Stimulated activated CD4-positive, alpha-beta T cell treated with anti-CD3 and anti-CD28 coated beads, Interleukin-12 subunit alpha, Interleukin-12 subunit beta, amount 100 ng/mL, for 48 hours (primary cell): ENCODE data around the gene C2CD3.
"Not testable (repeated sequence)": the region's sequence is repeated elsewhere in the genome, so short reads cannot be mapped to it uniquely, and the experiment has no call there.

ENCODE experiments used
- DNase-seq, 3 donors: peaks; one replicate each; pipeline ENCODE4 v3.0.0-alpha.2; 2020; ENCODE audit warnings: low read depth in 2 of 3, low spot score in 1 of 3

C2CD3 gene

GRCh38 chr11:74005721-74006517, 164.9 kb downstream of the C2CD3 start:
- no peak for DNase-seq

- DNase-seq = peak; percentile 60 to 73 (median 67)
Measured at GRCh38 chr11:74004759-74005615, 165.8 kb downstream of the C2CD3 start.

DNA sequence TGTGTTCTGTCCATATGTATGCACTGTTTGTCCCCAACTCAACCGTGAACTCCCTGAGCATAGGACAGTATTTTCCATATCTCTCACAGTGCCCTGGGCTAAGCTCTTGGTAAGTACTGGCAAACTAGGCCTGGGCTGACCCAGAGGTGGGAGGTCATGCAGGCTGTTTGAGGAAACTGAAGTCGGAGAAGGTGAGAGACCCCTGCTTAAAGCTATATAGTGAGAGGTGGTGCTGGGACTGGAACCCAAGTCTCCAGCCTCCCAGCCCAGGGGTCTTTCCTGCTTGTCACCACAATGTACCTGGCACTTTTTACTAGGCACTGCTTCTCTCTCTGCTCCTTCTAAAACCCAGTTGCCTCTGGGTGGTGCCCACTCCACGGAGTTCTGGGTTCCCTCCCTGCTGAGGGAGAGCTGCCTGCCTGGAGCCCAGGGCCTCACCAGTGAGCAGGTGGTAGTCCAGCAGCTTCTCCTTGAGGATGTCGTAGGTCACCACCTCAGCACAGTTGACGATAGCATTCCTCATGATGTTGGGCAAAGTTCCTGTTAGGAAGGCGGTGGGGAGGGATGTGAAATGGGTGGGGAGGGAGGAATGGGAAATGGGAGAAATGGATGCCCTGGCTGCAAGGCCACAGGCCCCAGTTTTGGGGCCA, 166.6 kb downstream of the C2CD3 start:
- DNase-seq = no peak

GRCh38 chr11:74002832-74003231, 168.0 kb downstream of the C2CD3 start:
- DNase-seq = no peak

- no peak for DNase-seq
Measured at GRCh38 chr11:74001822-74002286, 168.9 kb downstream of the C2CD3 start.

DNA sequence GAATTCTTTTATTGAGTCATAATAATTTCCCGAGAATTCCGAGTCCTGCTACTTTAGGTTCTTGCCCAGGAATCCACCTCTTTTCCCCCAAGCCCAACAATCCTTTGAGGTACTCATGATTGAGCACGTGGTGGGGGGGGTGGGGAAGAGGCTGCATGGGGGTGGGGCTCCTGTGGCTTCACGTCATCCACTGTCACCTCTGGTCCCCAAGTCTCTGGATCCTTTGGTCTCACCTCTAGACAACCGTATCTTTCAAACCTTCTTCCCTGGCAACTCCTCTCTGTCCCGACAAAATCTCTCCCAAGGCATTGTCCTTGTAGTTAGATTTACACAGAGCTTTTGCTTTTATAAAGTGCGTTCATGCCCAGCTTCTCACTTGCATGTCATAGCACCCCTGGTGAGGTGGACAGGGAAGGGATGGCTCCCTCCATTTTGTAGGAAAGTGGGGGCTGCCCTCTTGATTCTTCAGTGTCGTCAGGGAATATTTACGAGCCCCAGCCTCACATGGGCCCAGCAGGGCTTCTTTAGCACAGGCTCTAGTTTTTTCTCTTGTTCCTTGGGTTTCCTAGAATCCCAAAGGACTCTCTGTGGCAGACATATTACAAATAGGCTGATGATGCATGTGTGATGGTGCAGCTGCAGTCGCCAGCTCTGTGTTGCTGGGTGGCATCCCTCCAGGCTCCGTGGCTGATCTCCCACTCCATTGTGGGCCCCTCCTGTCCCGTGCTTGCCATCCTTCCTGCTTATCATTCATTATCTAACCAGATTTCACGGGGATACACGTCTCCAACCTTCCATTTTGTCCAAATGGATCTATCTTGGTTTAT, 170.3 kb downstream of the C2CD3 start:
- DNase-seq = no peak

GRCh38 chr11:73999581-74000306, 171.1 kb downstream of the C2CD3 start:
- DNase-seq = no peak

- DNase-seq = no peak
Measured at GRCh38 chr11:73998846-73999575, 171.8 kb downstream of the C2CD3 start.

- no peak for DNase-seq
Measured at GRCh38 chr11:73997120-73997770, 173.6 kb downstream of the C2CD3 start.

DNA sequence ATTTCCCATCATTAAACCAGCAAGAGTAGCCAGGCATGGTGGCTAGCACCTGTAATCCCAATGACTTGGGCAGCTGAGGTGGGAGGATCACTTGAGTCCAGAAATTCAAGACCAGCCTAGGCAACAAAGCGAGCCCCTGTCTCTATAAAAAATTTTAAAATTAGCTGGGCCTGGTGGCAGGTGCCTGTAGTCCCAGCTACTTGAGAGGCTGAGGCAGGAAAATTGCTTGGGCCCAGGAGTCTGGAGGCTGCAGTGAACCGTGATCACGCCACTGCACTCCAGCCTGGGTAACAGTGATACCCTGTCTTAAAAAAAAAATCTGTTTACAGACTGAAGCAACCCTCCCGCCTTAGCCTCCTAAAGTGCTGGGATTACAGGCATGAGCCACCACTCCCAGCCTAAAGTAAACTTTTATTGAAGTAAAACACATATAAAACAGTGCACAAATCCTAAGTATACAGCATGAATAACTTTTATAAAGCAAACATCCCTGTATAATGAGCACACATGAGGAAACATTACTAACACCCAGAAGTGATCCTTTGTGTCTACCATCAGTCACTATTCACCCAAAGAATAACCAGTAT, 174.5 kb downstream of the C2CD3 start:
- DNase-seq = no peak

DNA sequence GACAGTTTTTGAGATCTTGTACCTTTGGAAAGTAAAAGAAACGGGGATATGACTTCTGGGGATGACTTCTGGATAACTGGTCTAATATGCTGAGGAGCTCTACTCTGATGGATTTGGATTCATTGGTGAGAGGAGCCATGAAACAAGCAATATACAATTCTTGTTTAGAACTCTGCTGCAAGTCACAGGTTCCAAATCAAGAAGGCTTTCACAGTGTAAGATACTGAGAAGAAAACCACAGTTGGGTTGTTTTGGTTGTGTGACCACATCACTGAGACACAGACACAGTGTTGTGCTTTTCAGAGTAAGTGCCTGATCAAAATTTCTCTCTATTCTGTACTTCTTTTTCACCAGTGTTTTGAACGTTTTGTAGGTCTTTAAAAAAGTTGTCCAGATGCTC, 175.1 kb downstream of the C2CD3 start:
- DNase-seq = no peak

GRCh38 chr11:73995247-73995646, 175.6 kb downstream of the C2CD3 start:
- DNase-seq = no peak

GRCh38 chr11:73991471-73992006, 179.3 kb downstream of the C2CD3 start:
- DNase-seq = no peak

- DNase-seq = no peak
Measured at GRCh38 chr11:73990730-73991129, 180.1 kb downstream of the C2CD3 start.

- DNase-seq = no peak
Measured at GRCh38 chr11:73989156-73989555, 181.6 kb downstream of the C2CD3 start.

- no peak for DNase-seq
Measured at GRCh38 chr11:73988227-73988626, 182.6 kb downstream of the C2CD3 start.

- DNase-seq = not testable (repeated sequence)
Measured at GRCh38 chr11:73985661-73986060, 185.1 kb downstream of the C2CD3 start.
